K562 (cell line): ENCODE measurements around the gene MLN. TPM values are rescaled to one million over a fixed set of nuclear protein-coding genes. Genes with fewer than 3 reads are reported as not detected.

ENCODE experiments used
- ATAC-seq: fragments of 200-7000 bp; cut with Tn5 transposase; 3 replicates; pipeline ENCODE4 v1.9.1; 2020; ENCODE audit warnings: moderate library complexity
- BruUV-seq: library from RNA; stranded (reverse); fragments of 400-500 nt; replicated peaks from 2 replicates; lab custom pipeline; 2021; lab: Mats Ljungman, UMichigan
- CTCF ChIA-PET: fragments of 300-600 bp; formaldehyde crosslinking; extraction: SDS; loops from one replicate; lab custom pipeline; 2021; ENCODE audit warnings: low intra/inter-chr PET ratio; lab: Yijun Ruan, JAX
- POLR2A ChIA-PET: fragments of 300-600, 350-650 bp; sonication (Branson Sonifier 250); formaldehyde crosslinking; extraction: SDS; loops from one replicate; lab custom pipeline; 2021; ENCODE audit warnings: antibody characterized with exemption, inconsistent platforms; lab: Yijun Ruan, JAX
- DNase-seq, 4 experiments: peaks; one replicate each; pipeline versions ENCODE4 v3.0.0 to v3.0.0-alpha.2; 2011 to 2018; ENCODE audit warnings: low spot score in 3 of 4, mixed read lengths in 3 of 4; ENCODE audit errors: extremely low read depth in 1 of 4
- FAIRE-seq: peaks from 2 replicates; lab custom pipeline; 2011; peaks lifted over from hg19 to GRCh38; lab: Jason Lieb, UNC
- H2AFZ ChIP-seq: 2 replicates; pipeline ENCODE4 v1.6.0; 2011; ENCODE audit warnings: low read depth, low read length, control low read depth, inconsistent platforms
- H3K27ac ChIP-seq: fragments of 200-600 bp; 3 replicates; pipeline ENCODE4 v1.8.0; 2011; ENCODE audit warnings: low read depth, mild to moderate bottlenecking, control low read depth, inconsistent platforms, low read length, moderate library complexity, mixed read lengths; ENCODE audit errors: extremely low read depth
- H3K27me3 ChIP-seq, 2 experiments: fragments of 300-600 bp in 1 of 2; 2 replicates in 1 of 2; 3 replicates in 1 of 2; pipeline versions ENCODE4 v1.6.0 to v1.8.0; 2011; ENCODE audit warnings: inconsistent platforms in 2 of 2, low read length in 2 of 2, mild to moderate bottlenecking in 1 of 2, mixed read lengths in 1 of 2, moderate library complexity in 1 of 2; ENCODE audit not compliant: control insufficient read depth in 2 of 2, insufficient read depth in 2 of 2
- H3K36me3 ChIP-seq: fragments of 300-600 bp; 3 replicates; pipeline ENCODE4 v1.8.0; 2011; ENCODE audit warnings: mild to moderate bottlenecking, low read length, inconsistent platforms; ENCODE audit not compliant: control insufficient read depth, insufficient read depth
- H3K4me1 ChIP-seq, 2 experiments: fragments of 200-600 bp in 1 of 2; replicated peaks in 1 of 2; 2 replicates in 1 of 2; 3 replicates in 1 of 2; pipeline versions ENCODE4 v1.5.1 to v1.8.0; 2011; ENCODE audit warnings: inconsistent platforms in 2 of 2, low read length in 2 of 2, mild to moderate bottlenecking in 1 of 2, mixed read lengths in 1 of 2, moderate library complexity in 1 of 2; ENCODE audit not compliant: control insufficient read depth in 2 of 2, insufficient read depth in 2 of 2
- H3K4me2 ChIP-seq: 2 replicates; pipeline ENCODE4 v1.6.1; 2011; ENCODE audit warnings: low read length, control low read depth, inconsistent platforms, mixed read lengths; ENCODE audit not compliant: insufficient read depth
- H3K4me3 ChIP-seq: fragments of 200-600 bp; sonication (generic), shearing (Covaris generic); 2 replicates; pipeline ENCODE4 v1.5.1; 2016; ENCODE audit warnings: control low read depth, inconsistent platforms
- H3K79me2 ChIP-seq: fragments of 200-600 bp; 3 replicates; pipeline ENCODE4 v1.8.0; 2011; ENCODE audit warnings: low read length, inconsistent platforms; ENCODE audit not compliant: control insufficient read depth, insufficient read depth
- H3K9ac ChIP-seq, 2 experiments: 2 replicates each; pipeline versions ENCODE4 v1.6.0 to v1.6.1; 2011; ENCODE audit warnings: low read depth in 2 of 2, low read length in 2 of 2, control low read depth in 1 of 2, inconsistent platforms in 1 of 2, mild to moderate bottlenecking in 1 of 2, mixed read lengths in 1 of 2; ENCODE audit not compliant: insufficient read depth in 1 of 2
- H3K9me1 ChIP-seq: one replicate; pipeline ENCODE4 v1.6.0; 2011; ENCODE audit warnings: inconsistent platforms, mild to moderate bottlenecking, low read length, moderate library complexity; ENCODE audit not compliant: control insufficient read depth, insufficient read depth
- H3K9me3 ChIP-seq: replicated peaks from 2 replicates; pipeline ENCODE4 v1.5.1; 2011; ENCODE audit warnings: low read depth, low read length, inconsistent platforms; ENCODE audit not compliant: control insufficient read depth, insufficient read depth
- H4K20me1 ChIP-seq: replicated peaks from 2 replicates; pipeline ENCODE4 v1.6.1; 2011; ENCODE audit warnings: low read length, inconsistent platforms, mixed read lengths; ENCODE audit not compliant: control insufficient read depth, insufficient read depth
- CBX8 ChIP-seq: fragments of 200-600 bp; sonication (generic); IDR thresholded peaks from 2 replicates; pipeline ENCODE4 v1.6.1; 2012; ENCODE audit warnings: borderline replicate concordance, mixed run types, low read depth, mild to moderate bottlenecking, moderate library complexity, mixed read lengths, low read length, control low read depth, inconsistent platforms; ENCODE audit not compliant: poor library complexity, severe bottlenecking; ENCODE audit errors: extremely low read depth
- DPF2 ChIP-seq: fragments of 450-650 bp; IDR thresholded peaks from 2 replicates; pipeline ENCODE4 v1.6.1; 2016
- FOXA3 ChIP-seq, 2 experiments: fragments of 450-650 bp in 1 of 2; sonication (generic) in 1 of 2; formaldehyde crosslinking; IDR thresholded peaks in 1 of 2; conservative IDR thresholded peaks in 1 of 2; 2 replicates each; pipeline versions ENCODE4 v1.4.0 to v1.8.0; 2020 to 2022; ENCODE audit warnings: mild to moderate bottlenecking in 2 of 2, missing genetic modification reagents in 1 of 2
- MNT ChIP-seq, 2 experiments: fragments of 450-650 bp; conservative IDR thresholded peaks; 2 replicates each; pipeline ENCODE4 v1.6.1; 2017; ENCODE audit warnings: mild to moderate bottlenecking in 2 of 2, moderate library complexity in 2 of 2
- NFXL1 ChIP-seq: fragments of 450-650 bp; formaldehyde crosslinking; IDR thresholded peaks from 2 replicates; pipeline ENCODE4 v1.4.0; 2021; ENCODE audit warnings: mild to moderate bottlenecking
- PYGO2 ChIP-seq: fragments of 450-650 bp; IDR thresholded peaks from 2 replicates; pipeline ENCODE4 v1.6.1; 2016; ENCODE audit warnings: mild to moderate bottlenecking, missing genetic modification characterization, moderate library complexity, missing compliant biosample characterization
- TBP ChIP-seq: optimal IDR thresholded peaks from 2 replicates; pipeline ENCODE3; 2011; ENCODE audit warnings: low read depth, low read length, improper control_type of control experiment
- YBX1 ChIP-seq: fragments of 450-650 bp; IDR thresholded peaks from 2 replicates; pipeline ENCODE4 v1.7.1; 2016; ENCODE audit warnings: mild to moderate bottlenecking
- ZBTB8A ChIP-seq: fragments of 450-650 bp; IDR thresholded peaks from 2 replicates; pipeline ENCODE4 v1.6.1; 2018; ENCODE audit warnings: mild to moderate bottlenecking, moderate library complexity; ENCODE audit not compliant: partially characterized antibody
- ZFPM2 ChIP-seq: fragments of 250-450 bp; sonication (Bioruptor Pico); IDR thresholded peaks from 2 replicates; pipeline ENCODE4 v1.5.1; 2022; ENCODE audit warnings: mild to moderate bottlenecking
- ZNF146 ChIP-seq: IDR thresholded peaks from one replicate; pipeline ENCODE4 v1.6.1; 2018; ENCODE audit warnings: missing compliant biosample characterization; ENCODE audit not compliant: unreplicated experiment
- ZNF311 ChIP-seq: fragments of 250-450 bp; sonication (Bioruptor Pico); IDR thresholded peaks from 2 replicates; pipeline ENCODE4 v1.4.0; 2020; ENCODE audit warnings: mild to moderate bottlenecking, moderate library complexity
- ZNF324 ChIP-seq: fragments of 250-450 bp; sonication (Bioruptor Pico); IDR thresholded peaks from 2 replicates; pipeline ENCODE4 v1.4.0; 2020; ENCODE audit warnings: mild to moderate bottlenecking
- WGBS: fragments of 100-300 bp; shearing (Covaris generic); methylation state at CpG from one replicate; pipeline ENCODE4 v1.1.6; 2016; ENCODE audit warnings: low coverage, mixed read lengths; ENCODE audit not compliant: insufficient coverage; ENCODE audit errors: missing lambda C conversion rate; 5-methylcytosine and 5-hydroxymethylcytosine counted together
- in situ Hi-C: fragments of 300-500 bp; cut with MboI; formaldehyde crosslinking; loops from 4 replicates; pipeline ENCODE4 v1.15.0; 2018; ENCODE audit warnings: inconsistent platforms, mixed read lengths
- intact Hi-C: fragments of 100-400 bp; cut with micrococcal nuclease; formaldehyde crosslinking; loops from 2 replicates; pipeline ENCODE4 v1.14.2; 2022
- polyA plus RNA-seq, 8 experiments: library from polyadenylated mRNA; depleted of rRNA in 4 of 8; stranded (reverse) in 5 of 8; unstranded in 3 of 8; fragments of >200 nt; fragmentation: Nextera tagmentation in 2 of 8; fragmentation: Illumina TruSeq in 1 of 8; extraction: Ambion mirVana in 2 of 8; extraction: Trizol in 1 of 8; gene quantifications; 2 replicates each; pipeline versions ENCODE4 v1.2.1 to v1.2.3, GENCODE V29; 2011 to 2014; ENCODE audit warnings: inconsistent platforms in 1 of 8, missing spikeins in 1 of 8
- total RNA-seq, 7 experiments: library from RNA; depleted of rRNA in 6 of 7; stranded (reverse); fragments of >200 nt in 6 of 7; fragmentation: Illumina TruSeq in 2 of 7; extraction: Trizol in 2 of 7; gene quantifications; 2 replicates each; pipeline versions ENCODE4 v1.2.1 to v1.2.3, GENCODE V29; 2011 to 2021; ENCODE audit warnings: low replicate concordance in 1 of 7

Gene MLN
- total and polyA plus RNA-seq, 9 of the 15 experiments (the other 6 are each of a cell fraction or from before 2014, with no cell fraction given) = not detected

GRCh38 chr6:33823806-33824205, 20.0 kb upstream of the MLN start:
- peaks cover 20 to 78% of the 10 kb centered on the region in 2 experiments for H3K27me3 ChIP-seq
- WGBS = 43% methylated on average over 2 of the region's 2 CpGs
- POLR2A ChIA-PET = interaction anchor here (1.5 to 3.3 kb wide), 2 partner anchors 12 to 17 kb away, joined by 7 to 10 read pairs; no protein-coding TSS in a partner anchor
- H3K4me3 ChIP-seq = no peak overlapping the region
- in situ Hi-C loops = no loop called here
- DNase-seq (no peak), ATAC-seq (no peak), FAIRE-seq (no peak)
- H3K4me1 ChIP-seq = peaks cover 0 to 9% of the 10 kb centered on the region in 2 experiments; a peak in 2 of 5 replicates
- BruUV-seq = no TSS peak
- H3K9ac ChIP-seq = peak overlapping the region in 1 of 2 experiments; percentile 22; a peak in 1 of 4 replicates
- no peaks in the 10 kb centered on the region for H3K36me3 ChIP-seq
- CTCF ChIA-PET = no interaction called here
- TF ChIP-seq CBX8 (no peak), ZBTB8A (no peak), DPF2 (no peak), ZNF146 (CRISPR knock-in tag) (no peak), NFXL1 (CRISPR knock-in tag) (no peak), ZFPM2 (no peak), ZNF311 (no peak), TBP (no peak), MNT (conservative IDR thresholded peaks at IDR 0.05) (no peak), YBX1 (no peak), ZNF324 (no peak), FOXA3 (CRISPR knock-in tag; conservative IDR thresholded peaks at IDR 0.05 in 1 of 2, IDR thresholded peaks at IDR 0.05 in 1 of 2) (no peak), PYGO2 (no peak)
- no peak overlapping the region for H3K4me2 ChIP-seq
- H4K20me1 ChIP-seq = peaks cover 7% of the 10 kb centered on the region; the same call in 1 of the 2 replicates
- H3K9me3 ChIP-seq = no peaks in the 10 kb centered on the region
- intact Hi-C loops = no loop called here
- H3K79me2 ChIP-seq = no peaks in the 10 kb centered on the region
- H2AFZ ChIP-seq = no peak overlapping the region
- H3K9me1 ChIP-seq = no peaks in the 10 kb centered on the region
- no peak overlapping the region for H3K27ac ChIP-seq
